GM10266 (cell line): ENCODE data around the gene BLOC1S3.

Source experiments
- DNase-seq: peaks from one replicate; pipeline ENCODE4 v3.0.0; 2012; ENCODE audit errors: extremely low spot score
- TF ChIP-seq, protein P1 (sequence below): IDR thresholded peaks from 2 replicates; pipeline ENCODE4 v1.5.1; 2012; ENCODE audit warnings: mild to moderate bottlenecking, low read depth; ENCODE audit not compliant: control insufficient read depth, insufficient read depth; ENCODE audit errors: missing control alignments

The BLOC1S3 gene

DNA sequence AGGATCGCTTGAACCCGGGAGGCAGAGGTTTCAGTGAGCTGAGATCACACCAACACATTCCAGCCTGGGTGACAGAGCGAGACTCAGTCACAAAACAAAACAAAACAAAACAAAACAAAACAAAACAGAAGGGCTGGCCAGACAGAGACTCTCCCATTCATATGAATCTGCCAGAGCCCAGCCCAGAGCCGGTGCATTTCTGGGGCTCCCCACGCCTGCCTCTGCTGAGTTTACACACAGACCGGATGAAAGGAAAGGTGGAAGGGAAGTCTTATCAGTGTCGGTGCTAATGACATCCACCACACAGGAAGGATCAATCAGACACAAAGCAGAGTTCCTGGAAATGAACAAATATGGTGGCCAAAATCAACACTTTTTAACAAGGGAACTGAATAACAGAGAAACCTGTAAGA is 7.4 kb upstream of the BLOC1S3 start:
- no peak for DNase-seq
- TF ChIP-seq, protein P1, sequence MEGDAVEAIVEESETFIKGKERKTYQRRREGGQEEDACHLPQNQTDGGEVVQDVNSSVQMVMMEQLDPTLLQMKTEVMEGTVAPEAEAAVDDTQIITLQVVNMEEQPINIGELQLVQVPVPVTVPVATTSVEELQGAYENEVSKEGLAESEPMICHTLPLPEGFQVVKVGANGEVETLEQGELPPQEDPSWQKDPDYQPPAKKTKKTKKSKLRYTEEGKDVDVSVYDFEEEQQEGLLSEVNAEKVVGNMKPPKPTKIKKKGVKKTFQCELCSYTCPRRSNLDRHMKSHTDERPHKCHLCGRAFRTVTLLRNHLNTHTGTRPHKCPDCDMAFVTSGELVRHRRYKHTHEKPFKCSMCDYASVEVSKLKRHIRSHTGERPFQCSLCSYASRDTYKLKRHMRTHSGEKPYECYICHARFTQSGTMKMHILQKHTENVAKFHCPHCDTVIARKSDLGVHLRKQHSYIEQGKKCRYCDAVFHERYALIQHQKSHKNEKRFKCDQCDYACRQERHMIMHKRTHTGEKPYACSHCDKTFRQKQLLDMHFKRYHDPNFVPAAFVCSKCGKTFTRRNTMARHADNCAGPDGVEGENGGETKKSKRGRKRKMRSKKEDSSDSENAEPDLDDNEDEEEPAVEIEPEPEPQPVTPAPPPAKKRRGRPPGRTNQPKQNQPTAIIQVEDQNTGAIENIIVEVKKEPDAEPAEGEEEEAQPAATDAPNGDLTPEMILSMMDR, result no peak

DNA sequence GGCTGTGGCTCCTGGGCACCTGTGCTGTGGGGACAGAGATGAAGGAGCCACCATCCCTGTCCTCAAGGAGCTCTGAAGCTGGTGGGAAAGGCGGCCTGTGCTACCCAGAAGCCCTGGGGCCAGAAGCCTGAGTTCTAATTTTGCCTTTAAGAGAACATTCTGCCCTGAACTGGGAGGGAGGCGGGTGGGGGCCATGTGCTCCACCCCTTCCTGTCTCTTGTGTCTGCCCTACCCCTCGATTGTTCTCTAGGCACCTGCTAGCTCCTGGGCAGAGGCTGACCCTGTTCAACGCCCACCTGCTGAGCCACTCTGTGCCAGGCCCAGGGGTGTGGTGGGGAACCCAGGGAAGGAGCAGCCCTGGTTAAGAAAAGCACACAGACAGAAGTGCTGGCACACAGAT is 6.4 kb upstream of the BLOC1S3 start:
- TF ChIP-seq, protein P1, result no peak
- no peak for DNase-seq

DNA sequence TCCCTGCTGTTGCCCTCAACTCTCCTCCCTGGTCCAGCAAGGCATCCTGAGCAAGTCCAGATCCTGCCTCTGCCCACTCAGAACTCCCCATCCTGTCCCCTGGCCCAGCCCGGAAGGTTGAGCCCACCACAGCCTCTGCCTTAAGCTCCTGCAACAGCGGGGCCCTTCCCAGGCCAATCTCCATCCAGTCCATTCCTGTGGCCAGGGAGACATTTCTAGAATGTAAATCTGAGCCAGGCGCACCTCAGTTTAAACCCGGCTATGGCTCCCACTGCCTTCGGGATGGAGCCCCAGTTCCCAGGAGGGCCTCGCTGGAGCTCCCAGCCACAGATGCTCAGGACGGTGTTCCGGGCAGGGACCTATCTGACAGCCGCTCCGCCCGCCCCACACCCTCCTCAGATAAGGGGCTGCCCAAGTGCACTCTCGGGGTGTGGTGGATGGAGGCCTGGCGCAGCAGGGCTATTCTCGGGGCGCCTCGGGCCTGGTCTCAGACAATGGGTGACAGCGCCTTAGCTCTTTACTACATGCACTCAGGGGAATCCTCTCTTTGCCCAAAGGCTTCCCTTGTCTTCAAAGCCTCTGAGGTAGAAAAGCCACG is 5.9 kb upstream of the BLOC1S3 start:
- TF ChIP-seq, protein P1, result no peak
- no peak for DNase-seq

DNA sequence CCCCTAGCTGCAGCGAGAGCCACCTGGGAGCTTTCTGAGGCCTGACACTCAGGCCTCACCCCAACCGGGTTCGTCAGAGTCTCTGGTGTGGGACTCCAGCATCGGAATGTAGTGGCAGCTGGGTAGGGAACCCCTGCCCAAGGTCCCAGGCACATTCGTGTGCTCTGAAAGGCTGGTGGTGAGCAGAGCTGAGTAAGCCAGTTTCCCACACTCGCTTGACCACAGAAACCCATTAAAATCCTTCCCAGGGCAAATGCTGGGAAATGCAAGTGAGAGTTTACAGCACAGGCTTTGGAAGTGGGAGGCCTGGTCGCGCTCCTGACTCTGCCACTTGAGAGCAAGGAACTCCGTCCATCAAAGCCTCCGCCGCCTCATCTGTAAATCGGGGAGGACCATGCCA is 4.8 kb upstream of the BLOC1S3 start:
- TF ChIP-seq, protein P1, result no peak

DNA sequence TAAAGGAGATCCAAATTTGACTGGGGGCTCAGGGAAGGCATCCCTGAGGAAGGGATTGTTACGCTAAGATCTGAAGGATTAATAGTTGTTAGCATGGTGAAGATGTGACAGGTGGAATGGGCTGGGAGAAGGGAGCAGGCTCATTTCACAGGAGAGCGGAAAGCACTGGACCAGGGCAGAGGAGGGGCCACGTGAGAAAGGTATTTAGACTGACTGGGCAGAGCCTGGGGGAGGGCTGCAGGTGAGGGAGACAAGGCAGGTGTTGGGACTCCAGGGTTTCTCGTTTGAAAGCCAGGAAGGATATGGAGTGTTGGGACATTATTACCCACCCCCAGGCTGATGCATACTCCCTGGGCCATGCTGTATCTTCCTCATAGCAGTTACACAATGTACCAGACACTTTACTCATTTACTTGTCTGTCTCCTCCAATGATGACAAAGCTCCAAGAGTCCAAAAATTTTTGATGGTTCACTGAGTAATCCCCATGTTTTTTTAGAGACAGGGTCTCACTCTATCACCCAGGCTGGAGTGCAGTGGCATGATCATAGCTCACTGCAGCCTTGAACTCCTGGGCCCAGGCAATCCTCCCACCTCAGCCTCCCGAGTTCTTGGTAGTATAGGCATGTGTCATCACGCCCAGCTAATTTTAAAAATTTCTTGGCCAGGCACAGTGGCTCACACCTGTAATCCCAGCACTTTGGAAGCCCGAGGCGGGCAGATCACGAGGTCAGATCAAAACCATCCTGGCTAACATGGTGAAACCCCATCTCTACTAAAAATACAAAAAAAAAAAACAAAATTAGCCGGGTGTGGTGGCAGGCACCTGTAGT is 2.9 kb upstream of the BLOC1S3 start:
- TF ChIP-seq, protein P1, result no peak
- DNase-seq, result no peak

More for the DNA sequence above, 4.8 kb upstream of the BLOC1S3 start:
- DNase-seq, result no peak

DNA sequence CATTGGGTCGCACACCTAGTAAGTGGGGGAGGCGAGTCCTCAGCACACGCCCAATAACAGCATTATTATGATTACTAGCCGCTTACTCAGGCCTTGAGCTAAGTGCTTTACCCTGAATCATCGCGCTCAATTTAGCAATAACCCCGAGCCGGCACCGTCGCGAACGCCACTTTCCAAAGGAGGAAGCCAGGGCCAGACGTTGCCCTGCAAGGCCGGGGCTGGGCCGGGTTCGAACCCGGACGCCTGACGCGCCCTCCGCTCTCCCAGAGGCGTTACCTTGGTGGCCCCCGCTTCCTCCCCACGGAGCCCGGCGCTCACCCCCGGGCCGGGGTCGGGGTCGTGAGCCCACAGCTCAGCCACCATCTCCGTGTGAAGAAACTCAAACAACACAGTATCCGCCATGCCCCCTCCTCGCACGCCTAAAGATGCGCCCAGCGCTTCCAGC is 745 bp upstream of the BLOC1S3 start, which contains the start of gene TRAPPC6A:
Gene TRAPPC6A, minus strand, starts transcription at position 421 of the 445 bp plus-strand sequence. Its CDS starts 19 bp downstream, at position 402.
- TF ChIP-seq, protein P1, result no peak
- no peak for DNase-seq
